ENCODE data around the gene BRI3BP. TPM values are rescaled to one million over a fixed set of nuclear protein-coding genes. Genes with fewer than 3 reads are reported as not detected.
"Not testable (repeated sequence)": the region's sequence is repeated elsewhere in the genome, so short reads cannot be mapped to it uniquely, and the experiment has no call there.

The BRI3BP gene
- total RNA-seq, 1 experiment from 2014 or later: 11.8 TPM

DNA sequence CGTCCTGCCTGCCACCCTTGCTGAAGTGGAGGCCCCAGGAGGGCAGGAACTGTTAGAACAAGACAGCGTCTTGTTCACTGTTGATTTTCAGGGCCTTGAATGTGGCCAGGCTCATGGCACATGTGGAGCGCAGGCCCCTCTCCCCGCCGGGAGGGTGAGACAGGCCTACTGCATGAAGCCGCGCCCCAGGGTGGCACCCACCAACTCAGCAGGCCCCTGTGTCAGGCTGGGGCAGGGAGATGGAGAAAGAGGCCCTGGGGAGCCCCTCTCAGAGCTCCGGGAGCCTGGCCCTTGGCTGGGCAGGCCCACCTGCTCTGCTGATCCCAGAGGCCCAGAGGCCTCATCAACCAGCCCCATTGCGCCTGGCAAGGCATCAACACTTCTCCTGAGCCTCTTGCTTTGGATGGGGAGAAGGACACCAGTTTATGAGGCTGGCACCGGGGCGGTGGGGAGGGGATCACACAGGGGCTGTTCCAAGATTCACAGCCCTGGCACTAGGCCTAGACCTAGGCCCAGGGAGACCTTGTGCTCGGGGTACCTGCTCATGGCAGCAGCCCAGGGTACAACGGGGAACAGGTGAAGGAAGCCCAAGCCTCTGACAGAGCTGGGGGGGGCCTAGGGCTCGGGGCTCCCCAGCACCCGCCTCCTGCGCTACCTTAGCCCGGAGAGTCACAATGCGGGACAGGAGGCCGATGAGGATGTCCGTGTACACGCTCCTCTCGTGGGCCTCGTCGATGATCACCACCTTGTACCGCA, 22.6 kb upstream of the BRI3BP start:
- in situ Hi-C loops (cut with HindIII; ENCODE audit: low sequenced_read_pairs): no loop called here
- no peak for DNase-seq (ENCODE audit: low spot score)

DNA sequence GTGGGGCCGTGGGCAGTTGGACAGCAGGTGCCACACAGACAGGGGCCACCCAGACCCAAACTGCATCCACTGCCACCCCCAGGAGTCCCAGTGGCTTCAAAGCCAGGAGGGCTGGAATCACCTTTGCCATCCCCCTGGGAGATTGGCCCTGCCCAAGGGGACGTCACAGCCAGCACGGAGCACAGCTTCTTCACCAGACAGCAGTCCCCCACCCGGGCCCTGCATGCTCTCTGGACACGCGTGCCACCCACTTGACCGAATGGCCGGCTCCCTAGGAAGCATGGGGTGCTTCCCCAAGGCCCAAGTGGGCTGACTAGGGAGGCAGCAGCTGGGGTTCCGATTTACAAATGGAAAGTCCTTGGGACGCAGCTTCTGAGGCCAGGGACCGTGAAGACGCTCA, 21.8 kb upstream of the BRI3BP start:
- in situ Hi-C loops (cut with HindIII; ENCODE audit: low sequenced_read_pairs): no loop called here
- DNase-seq (ENCODE audit: low spot score): no peak

DNA sequence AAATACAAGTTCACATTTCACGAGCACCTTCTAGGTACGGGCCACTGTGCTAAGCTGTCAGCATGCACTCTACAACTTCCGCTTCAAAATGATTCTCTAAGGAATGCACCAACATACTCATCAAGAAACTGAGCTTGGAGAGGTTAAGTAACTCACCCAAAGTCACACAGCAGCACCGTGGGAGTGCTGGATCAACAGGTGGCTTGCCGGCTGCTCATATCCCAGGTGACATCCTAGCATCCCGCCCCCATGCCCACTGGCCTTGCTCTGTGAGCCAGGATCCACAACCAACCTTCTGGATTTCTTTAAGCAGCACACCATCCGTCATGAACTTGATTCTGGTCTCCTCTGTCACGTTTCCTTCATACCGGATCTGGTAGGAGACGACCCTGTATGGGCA, 21.2 kb upstream of the BRI3BP start:
- in situ Hi-C loops (cut with HindIII; ENCODE audit: low sequenced_read_pairs): no loop called here

DNA sequence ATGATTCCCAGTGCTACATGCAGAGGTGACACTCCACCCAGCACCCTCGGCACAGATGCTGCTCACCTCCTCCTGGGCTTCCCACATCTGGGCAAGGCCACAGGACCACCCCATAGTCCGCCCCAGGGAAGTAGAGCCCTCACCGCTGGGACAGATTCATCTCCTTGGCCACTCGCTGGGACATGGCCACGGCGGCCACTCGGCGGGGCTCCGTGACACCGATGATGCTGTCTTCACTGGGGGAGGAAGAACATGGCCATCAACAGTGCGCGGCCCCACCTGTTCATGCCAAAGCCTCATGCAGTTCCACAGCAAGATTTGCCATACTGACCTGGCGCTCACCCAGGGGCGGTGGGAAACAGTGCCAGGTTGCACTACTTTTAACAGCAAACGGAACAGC, 18.2 kb upstream of the BRI3BP start:
- in situ Hi-C loops (cut with HindIII; ENCODE audit: low sequenced_read_pairs): no loop called here
- DNase-seq (ENCODE audit: low spot score): no peak

More for the DNA sequence above, 21.2 kb upstream of the BRI3BP start:
- no peak for DNase-seq (ENCODE audit: low spot score)

DNA sequence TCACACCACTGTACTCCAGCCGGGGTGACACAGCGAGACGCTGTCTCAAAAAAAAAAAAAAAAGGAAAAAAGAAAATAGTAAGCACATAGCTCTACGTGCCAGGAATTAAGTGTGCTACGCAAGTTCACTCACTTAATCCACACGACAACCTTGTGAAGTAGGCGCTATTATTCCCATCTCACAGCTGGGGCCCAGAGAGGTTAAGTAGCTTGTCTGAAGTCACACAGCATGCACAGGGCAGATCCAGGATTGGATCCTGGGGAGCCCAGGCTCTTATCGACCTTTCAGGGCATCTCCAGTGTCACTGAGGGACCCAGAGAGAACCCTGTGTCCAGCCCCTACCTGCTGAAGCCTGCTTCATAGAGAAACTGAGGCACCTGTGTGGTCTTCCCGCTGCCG, 16.4 kb upstream of the BRI3BP start:
- DNase-seq (ENCODE audit: low spot score): no peak
- in situ Hi-C loops (cut with HindIII; ENCODE audit: low sequenced_read_pairs): no loop called here

DNA sequence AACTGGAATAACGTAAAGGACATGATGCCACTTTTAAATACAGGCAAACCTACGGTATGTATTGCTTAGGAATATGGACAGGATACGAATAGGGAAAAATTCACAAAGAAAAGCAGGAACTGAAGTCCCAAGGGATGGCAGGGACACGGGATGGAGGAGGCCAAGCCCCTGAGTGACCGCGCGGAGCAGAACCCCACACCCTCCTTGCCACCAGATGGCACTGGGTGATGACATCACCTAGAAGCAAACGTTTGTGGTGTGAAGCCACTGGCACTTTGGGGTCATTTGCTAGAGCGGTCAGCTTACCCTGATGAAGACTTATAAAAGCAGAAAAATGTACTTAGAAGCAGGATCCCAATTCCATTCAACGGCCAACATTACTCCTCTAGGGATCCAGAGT, 13.9 kb upstream of the BRI3BP start:
- DNase-seq (ENCODE audit: low spot score): no peak
- in situ Hi-C loops (cut with HindIII; ENCODE audit: low sequenced_read_pairs): no loop called here

DNA sequence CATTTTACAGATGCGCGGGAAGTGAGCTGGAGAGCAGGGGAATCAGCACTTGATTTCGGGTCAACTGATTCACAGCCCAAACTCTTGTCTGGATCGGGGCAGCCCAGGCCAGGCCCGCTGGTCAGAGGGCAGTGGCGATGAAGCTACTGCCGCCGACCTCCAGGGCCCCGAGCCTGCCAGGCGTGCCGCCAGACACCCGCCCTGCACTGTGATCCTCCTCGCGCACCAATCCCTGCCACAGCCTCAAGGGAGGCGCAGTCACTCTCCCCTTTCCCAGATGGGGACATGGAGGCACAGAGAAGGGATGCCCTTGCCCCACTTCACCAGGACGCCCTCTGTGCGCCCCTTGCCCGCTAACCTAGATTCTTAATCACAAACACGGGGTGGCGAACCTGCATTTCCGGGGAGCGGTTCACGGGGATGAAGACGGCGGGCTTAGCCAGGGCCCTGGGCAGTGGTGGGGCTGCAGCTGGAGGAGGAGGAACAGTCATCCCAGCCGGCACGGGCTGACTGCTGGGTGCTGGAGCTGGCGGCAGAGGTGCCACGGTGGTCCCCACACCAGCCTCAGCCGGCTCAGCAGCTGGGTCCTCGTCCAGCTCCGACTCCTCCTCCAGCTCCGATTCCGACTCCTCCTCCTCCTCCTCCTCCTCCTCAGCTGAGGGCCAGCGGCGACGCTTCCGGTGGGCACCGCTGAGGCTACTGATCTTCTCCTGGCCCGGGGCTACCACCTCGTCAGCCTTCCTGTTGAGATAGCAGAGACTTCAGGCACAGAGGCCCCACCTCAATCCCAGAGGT, 13.2 kb upstream of the BRI3BP start:
- DNase-seq (ENCODE audit: low spot score): no peak
- in situ Hi-C loops (cut with HindIII; ENCODE audit: low sequenced_read_pairs): no loop called here

DNA sequence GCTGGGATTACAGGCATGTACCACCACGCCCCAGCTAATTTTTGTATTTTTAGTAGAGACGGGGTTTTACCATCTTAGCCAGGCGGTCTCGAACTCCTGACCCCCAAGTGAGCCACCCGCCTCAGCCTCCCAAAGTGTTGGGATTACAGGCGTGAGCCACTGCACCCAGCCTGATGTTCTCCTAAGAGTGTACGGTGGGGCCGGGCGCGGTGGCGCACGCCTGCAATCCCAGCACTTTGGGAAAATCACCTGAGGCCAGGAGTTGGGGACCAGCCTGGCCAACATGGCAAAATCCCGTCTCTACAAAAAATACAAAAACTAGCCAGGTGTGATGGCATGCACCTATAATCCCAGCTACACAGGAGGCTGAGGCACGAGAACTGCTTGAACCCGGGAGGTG, 6.6 kb upstream of the BRI3BP start:
- in situ Hi-C loops (cut with HindIII; ENCODE audit: low sequenced_read_pairs): not testable (repeated sequence)

DNA sequence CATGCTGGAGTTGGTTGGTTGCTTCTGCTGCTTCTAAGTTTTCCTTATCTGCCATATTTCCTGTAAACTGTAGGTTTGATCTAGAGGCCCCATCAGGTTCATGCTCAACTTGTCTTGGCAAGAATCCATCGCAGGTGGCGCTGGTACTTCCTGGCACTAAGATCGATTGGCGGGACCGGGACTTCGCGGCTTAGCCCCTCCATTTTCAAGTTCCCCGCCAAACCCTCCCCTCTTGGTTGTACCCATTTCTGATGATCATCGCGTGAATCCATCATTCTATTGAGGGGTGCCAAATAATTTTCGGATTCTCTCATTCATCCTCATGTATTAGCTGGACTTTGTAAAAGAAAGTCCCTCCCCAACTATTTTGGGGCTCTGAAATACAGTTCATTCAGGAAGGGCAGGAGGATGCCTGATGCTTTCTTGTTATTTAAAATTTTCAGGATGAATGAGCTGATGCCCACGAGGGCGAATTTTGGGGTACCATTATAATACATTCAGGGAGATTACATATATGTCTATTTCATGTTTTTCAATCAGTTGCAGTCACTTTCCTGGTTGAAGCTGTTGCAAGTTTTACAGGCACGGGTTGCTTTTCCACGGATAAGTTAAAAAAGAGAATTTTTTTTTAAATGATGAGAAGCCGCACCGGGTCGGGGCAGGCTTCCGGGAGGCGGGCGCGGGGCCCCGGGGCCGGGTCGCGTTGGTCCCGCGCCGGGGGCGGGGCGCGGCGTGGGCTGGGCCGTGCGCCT, 395 bp upstream of the BRI3BP start:
- DNase-seq (ENCODE audit: low spot score): peak; percentile 61
- in situ Hi-C loops (cut with HindIII; ENCODE audit: low sequenced_read_pairs): no loop called here

More for the DNA sequence above, 6.6 kb upstream of the BRI3BP start:
- not testable (repeated sequence) for DNase-seq (ENCODE audit: low spot score)

DNA sequence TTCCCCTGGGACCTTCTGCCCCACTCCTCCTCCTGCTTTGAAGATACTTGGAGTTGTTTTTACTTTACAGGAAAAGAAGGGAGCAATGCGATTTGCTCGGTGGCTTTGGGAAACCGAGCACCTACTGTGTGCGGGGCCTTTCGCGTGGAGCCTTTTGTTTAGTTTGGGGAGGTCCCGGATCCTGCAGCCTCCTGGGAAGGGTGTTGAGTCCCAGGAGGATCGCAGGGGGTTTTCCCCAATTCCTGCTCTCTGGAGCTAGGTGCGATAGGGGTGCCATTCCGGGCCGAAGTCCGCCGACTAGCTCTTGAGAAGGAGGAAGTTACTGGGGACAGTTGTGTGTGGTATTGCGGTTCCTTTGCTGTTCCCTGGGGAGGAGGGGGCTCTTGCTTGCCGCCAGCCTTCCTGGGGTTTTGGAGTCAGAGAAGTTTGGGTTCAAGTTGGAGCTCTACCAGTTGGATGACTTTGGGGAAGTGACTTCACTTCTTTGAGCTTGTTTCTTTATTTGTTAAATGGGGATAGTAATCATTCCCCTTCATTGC, 1.1 kb downstream of the BRI3BP start:
- no peak for DNase-seq (ENCODE audit: low spot score)

DNA sequence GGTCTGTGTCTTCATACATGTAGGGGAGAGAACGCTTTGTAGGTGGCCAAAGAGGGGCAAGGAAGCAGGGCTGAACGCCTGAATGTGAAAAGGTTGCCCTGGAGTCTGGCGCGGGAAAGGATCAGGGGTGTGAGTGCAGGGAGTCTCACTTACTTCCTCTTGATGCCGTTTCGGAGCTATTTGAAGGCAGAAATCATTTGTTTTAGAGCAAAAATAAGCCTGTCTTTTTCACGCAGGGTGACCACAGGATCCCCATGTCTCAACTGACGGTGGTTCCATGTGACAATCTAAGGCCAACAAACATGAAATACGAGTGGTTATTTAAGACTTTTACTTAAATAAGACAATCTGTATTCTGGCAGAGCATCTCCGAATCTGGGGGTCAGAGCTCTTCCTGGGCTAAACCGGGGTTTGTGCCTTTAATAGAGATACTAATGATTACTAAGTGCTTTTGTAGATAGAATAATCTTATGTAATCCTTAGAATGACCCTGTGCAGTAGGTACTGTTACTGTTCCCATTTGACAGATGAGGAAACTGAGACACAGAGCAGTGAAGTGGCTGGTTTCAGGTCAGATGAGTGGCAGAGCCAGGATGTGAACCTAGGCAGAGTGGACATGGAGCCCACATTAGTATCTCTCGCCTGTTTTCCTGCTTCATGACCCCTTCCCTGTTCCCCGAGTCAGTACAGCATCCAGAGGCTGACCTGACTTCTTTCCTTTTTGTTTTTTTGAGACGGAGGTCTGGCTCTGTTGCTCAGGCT, 1.9 kb downstream of the BRI3BP start:
- peak; percentile 14 for DNase-seq (ENCODE audit: low spot score)
- in situ Hi-C loops (cut with HindIII; ENCODE audit: low sequenced_read_pairs): no loop called here

More for the DNA sequence above, 1.1 kb downstream of the BRI3BP start:
- in situ Hi-C loops (cut with HindIII; ENCODE audit: low sequenced_read_pairs): no loop called here

DNA sequence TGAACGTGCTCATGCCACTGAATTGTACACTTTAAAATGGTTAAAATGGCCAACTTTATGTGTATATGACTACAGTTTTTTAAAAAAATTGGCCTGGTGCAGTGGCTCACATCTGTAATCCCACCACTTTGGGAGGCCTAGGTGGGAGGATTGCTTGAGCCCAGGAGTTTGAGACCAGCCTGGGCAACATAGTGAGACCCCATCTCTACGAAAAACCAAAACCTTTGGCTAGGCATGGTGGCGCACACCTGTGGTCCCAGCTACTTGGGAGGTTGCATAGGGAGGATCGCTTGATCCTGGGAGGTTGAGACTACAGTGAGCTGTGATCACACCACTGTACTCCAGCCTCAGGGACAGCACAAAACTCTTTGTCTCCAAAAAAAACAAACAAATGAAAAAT, 5.3 kb downstream of the BRI3BP start:
- DNase-seq (ENCODE audit: low spot score): no peak
- in situ Hi-C loops (cut with HindIII; ENCODE audit: low sequenced_read_pairs): no loop called here

DNA sequence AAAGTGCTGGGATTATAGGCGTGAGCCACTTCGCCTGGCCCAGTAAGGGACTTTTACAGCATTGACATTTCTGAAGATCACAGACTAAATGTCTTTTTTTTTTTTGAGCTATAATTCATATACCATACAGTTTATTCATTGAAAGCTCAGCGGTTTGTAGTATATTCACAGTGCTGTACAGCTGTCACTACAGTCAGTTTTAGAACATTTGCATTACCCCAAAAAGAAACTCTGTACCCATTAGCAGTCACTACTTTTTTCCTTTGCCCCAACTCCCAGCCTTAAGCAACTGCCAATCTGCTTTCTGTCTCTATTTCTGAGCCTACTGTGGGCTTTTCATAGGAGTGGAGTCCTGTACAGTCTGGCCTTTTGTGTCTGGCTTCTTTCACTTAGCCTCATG, 8.2 kb downstream of the BRI3BP start:
- in situ Hi-C loops (cut with HindIII; ENCODE audit: low sequenced_read_pairs): no loop called here
- no peak for DNase-seq (ENCODE audit: low spot score)

DNA sequence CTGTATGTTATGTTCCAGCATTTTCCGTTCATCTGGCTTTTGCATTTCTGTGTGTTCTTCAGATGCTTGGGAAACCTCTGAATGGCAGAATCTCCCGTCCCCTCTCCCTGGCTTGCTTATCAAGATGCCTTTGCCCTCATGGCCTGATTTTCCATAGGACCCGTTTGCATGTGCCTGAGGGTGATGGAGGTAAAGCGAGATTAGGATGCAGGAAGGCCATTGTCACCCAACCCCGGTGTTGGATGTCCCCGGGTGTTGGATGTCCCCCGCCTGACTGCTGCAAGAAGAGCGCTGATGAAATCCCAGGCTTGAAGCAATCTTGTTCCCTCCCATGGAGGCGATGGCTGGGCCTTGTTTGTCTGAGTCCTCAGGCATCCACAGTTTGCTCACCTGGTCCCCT, 9.6 kb downstream of the BRI3BP start:
- no peak for DNase-seq (ENCODE audit: low spot score)
- in situ Hi-C loops (cut with HindIII; ENCODE audit: low sequenced_read_pairs): no loop called here

DNA sequence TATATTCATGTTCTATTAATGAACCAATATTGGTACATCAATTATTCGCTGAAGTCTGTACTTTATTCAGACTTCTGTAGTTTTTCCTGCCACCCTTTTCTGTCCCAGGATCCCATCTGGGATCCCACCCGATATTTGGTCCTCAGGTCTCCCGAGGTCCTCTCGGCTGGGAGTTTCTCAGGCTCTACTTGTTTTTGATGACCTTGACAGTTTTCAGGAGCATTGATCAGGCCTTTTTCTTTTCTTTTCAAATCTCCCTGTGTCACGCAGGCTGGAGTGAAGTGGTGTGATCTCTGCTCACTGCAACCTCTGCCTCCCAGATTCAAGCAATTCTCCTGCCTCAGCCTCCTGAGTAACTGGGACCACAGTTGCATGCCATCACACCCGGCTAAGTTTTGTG, 11.2 kb downstream of the BRI3BP start:
- DNase-seq (ENCODE audit: low spot score): no peak
- in situ Hi-C loops (cut with HindIII; ENCODE audit: low sequenced_read_pairs): no loop called here

DNA sequence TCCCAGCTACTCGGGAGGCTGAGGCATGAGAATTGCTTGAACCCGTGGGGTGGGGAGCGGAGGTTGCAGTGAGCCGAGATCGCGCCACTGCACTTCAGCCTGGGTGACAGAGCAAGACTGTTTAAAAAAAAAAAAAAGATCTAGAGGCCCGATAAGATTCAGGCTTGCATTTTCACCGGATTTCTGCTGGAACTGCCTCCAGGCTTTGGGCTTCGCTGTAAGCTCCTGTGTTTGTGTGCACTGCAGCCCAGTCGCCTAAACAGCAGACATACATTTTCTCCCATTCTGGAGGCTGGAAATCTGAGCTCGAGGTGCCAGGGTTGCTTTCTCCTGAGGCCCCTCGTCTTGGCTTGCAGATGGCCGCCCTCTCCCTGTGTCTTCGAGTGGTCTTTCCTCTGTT, 12.2 kb downstream of the BRI3BP start:
- no peak for DNase-seq (ENCODE audit: low spot score)
- in situ Hi-C loops (cut with HindIII; ENCODE audit: low sequenced_read_pairs): no loop called here

DNA sequence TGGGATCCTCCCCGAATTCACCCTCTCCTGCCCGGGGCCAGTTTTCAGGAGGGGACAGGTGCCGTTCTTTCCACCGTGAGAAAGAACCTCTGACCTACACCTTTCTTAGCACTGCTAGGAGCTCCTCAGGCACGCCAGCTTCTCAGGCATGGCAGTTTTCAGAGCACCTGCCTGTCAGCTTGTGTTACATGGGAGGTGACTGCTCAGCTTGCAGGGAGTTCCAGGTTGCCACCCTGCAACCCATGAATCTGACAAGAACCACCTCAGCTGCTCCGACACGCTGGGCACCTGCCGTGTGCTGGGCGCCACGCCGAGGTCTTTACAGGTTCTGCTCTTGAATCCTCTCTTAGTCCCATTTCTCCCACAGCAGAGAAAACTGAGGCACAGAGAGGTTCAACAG, 12.9 kb downstream of the BRI3BP start:
- in situ Hi-C loops (cut with HindIII; ENCODE audit: low sequenced_read_pairs): no loop called here

DNA sequence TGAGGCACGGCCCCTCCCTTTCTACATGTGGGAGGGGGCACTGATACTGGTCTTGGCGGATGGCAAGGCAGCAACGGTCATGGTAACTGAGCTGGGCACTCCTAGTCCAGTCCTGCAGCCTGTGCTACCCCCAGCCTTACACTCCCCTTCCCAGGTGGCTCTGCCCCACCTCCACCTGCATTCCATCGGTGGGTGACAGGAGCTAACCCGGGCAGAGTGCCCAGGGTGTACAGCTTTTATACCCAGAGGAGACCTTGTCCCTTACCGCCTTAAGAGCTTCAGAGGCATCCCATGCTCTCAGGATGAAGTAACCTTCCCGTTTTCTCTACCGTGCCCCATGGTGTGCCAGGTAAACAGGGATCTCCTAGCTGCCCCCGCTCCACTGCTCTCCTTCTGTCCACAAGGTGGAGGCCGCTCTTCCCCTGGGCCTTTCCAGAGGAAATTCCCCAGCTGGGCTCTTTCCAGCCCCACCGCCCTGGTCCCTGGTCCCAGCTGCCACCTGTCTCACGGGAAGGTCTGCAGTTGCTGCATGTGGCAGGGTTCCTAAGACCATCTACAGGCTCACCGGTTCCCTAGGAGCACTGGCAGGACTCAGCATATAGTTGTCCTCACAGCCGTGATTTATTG, 20.5 kb downstream of the BRI3BP start:
- in situ Hi-C loops (cut with HindIII; ENCODE audit: low sequenced_read_pairs): no loop called here
- DNase-seq (ENCODE audit: low spot score): no peak

More for the DNA sequence above, 12.9 kb downstream of the BRI3BP start:
- no peak for DNase-seq (ENCODE audit: low spot score)

DNA sequence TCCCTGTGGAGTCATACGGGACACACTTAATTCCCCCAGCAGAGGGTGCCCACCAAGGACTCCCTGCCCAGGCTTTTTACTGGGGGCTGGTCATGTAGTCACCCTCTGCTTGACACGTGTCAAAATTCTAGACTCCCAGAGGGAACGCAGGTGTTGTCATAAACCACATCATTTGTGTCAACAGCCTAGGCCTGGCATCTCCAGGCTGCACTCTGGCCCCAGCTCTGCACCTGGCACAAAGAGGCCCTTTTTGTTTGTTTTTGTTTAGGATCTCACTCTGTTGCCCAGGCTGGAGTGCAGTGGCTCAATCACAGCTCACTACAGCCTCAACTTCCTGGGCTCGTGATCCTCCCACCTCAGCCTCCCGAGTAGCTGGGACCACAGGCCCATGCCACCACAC, 21.1 kb downstream of the BRI3BP start:
- no peak for DNase-seq (ENCODE audit: low spot score)
- in situ Hi-C loops (cut with HindIII; ENCODE audit: low sequenced_read_pairs): no loop called here

All from G401 (cell line).